RCC 7860 (cell line): Measurements from ENCODE around the gene CDKN1B.
A peak's percentile ranks its signal among the peaks of the same experiment; 100 is the strongest.
"Not testable (repeated sequence)": the region's sequence is repeated elsewhere in the genome, so short reads cannot be mapped to it uniquely, and the experiment has no call there.

Experiments
- DNase-seq: peaks from one replicate; pipeline ENCODE4 v3.0.0-alpha.2; 2015; ENCODE audit warnings: low spot score
- FAIRE-seq: peaks from 2 replicates; lab custom pipeline; 2012; peaks lifted over from hg19 to GRCh38; lab: Jason Lieb, UNC

CDKN1B gene

GRCh38 chr12:12723681-12724420 is 6.7 kb downstream of the CDKN1B start:
- FAIRE-seq: no peak
- DNase-seq: no peak

DNA sequence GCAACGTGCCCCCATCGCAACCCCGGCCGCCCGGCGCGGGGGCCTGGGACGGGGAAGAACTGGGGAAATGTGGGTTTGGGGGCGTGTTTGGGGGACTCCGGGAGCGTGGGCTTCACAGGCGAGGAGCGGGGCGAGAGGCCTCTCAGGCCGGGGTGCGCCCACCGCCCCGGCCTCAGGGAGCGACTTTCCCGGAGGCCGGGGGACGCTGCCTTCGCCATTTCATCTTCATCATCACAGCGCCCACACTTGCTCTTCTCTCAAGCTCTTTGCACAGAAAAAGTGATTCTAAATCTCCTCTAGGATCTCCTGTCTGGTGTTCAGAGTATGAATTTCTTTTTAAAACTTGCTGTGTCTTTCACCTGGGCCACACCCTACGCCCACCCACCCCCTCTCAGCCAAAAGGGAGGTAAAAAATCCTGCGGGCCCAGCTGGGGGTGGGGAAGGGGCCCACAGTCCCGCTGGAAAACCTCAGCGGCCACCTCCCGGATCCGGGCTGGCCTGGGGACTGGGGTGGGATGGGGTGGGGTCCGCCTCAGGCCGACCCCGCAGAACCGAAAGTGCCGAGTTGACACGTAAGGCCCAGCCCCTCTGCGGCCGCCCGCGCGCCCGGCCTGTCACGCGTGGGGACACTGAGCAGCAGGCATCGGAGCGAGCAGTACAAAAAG is 7.4 kb downstream of the CDKN1B start:
- DNase-seq (no peak), FAIRE-seq (no peak)

DNA sequence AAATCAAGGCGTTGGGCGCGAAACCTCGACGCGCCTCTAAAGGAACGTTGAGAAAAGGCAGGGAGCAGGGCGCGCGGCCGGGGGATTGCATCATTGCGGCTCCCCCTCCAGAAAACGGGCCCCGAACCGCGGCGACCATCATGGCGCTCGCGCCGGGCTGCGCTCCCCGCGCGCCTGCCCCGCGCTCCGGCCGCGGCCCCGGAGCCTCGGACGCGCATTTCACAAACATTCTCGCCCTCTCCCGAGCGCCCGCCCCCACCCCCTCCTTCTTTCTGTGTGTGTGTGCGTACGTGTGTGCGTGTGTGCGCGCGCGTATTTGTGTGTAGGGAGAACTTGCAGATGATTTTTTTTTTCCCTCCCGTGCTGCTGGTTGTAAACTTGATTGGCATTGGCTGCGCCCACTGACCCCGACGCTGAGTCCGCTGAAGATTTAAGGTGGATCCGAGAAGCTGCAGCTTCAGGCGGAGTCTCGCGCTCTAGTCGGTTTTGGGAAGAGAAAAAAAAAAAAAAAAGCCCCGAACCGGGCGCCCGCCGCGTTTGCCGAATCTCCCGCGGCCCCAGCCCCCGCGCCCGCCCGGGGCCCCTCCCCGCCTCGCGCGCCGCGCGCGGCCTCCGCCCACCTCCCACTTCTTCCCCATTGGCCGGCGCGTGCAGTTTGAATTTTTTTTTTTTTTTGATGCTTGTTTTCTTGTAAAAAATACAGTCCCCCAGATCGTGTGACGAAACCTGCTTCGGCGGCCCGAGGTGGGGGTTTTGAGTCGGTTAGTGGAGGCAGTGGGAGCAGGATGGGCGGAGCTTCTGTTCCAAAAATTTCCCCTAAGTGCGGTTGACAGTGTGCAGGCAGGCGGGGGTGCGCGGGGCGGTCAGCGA is 8.2 kb downstream of the CDKN1B start:
- peak; percentile 94 for DNase-seq
- FAIRE-seq: peak; percentile 27

- DNase-seq: no peak
- no peak for FAIRE-seq
Measured at GRCh38 chr12:12725956-12726554, 8.9 kb downstream of the CDKN1B start.

- FAIRE-seq: peak; percentile 80
Measured at GRCh38 chr12:12726555-12727093, 9.5 kb downstream of the CDKN1B start.

DNA sequence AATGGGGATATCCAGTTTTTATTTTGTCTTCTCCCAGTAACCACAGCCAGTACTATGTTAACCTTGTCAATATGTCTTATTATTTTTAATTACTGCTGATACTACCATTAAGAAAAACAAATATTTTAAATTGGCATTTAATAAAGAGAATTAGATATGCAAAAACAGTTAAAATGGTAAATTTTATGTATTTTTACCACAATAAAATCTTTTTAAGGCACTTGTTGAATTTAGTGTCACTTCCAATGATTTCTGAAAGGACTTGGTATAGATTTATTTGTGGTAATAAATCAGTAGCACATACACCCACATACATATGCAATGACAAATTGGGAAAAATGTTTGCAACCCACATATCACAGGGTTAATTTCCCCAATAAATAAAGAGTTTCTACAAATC is 14.0 kb downstream of the CDKN1B start:
- DNase-seq (no peak), FAIRE-seq (no peak)

More at GRCh38 chr12:12726555-12727093, 9.5 kb downstream of the CDKN1B start:
- peak; percentile 69 for DNase-seq

GRCh38 chr12:12731785-12732184 is 14.6 kb downstream of the CDKN1B start:
- no peak for DNase-seq
- FAIRE-seq: no peak

GRCh38 chr12:12733118-12733517 is 15.9 kb downstream of the CDKN1B start:
- no peak for FAIRE-seq
- DNase-seq: no peak

GRCh38 chr12:12734054-12734453 is 16.9 kb downstream of the CDKN1B start:
- FAIRE-seq: no peak
- no peak for DNase-seq

DNA sequence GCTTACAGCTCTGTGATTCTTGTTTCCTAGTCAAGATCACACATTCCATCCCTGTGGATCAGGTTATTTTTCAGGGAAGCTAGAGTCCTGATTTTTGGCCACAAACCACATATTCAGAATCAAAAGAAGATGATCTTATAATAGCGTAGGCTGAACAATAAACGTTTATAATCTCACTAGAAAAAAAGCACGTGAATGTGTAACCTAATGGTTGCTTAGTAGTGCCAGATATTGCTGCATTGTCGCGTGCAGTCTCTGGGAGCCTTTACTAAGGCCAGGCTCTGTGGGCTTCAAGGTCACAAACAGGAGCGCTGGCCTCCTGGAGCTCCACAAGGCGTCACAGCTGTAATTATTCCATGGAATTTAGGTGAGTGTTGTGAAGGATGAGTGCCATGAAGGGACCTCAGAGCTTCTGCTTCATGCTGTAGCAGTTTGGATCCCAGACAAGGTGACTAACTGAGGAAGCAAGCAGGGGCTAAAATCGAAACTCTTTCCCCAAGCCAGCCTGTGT is 17.4 kb downstream of the CDKN1B start:
- FAIRE-seq: no peak
- peak; percentile 7 for DNase-seq

DNA sequence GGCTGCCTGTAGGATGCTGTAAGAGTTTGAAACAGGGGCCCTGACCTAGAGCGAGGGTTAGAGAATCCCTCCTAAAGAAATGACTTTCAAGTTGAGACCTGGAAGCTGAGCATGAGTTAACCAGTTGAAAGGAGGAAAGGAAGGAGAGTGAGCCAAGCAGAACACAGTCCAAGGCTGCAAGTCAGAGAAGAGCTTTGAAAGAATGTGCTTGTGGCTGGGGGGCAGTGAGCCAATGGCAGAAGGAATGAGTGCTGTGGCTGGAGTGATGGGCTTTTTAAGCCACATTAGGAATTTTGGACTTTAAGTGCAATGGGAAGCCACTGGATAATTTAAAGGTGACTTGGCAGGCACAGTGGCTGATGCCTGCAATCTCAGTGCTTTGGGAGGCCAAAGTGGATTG is 18.1 kb downstream of the CDKN1B start:
- peak; percentile 61 for DNase-seq
- no peak for FAIRE-seq

DNA sequence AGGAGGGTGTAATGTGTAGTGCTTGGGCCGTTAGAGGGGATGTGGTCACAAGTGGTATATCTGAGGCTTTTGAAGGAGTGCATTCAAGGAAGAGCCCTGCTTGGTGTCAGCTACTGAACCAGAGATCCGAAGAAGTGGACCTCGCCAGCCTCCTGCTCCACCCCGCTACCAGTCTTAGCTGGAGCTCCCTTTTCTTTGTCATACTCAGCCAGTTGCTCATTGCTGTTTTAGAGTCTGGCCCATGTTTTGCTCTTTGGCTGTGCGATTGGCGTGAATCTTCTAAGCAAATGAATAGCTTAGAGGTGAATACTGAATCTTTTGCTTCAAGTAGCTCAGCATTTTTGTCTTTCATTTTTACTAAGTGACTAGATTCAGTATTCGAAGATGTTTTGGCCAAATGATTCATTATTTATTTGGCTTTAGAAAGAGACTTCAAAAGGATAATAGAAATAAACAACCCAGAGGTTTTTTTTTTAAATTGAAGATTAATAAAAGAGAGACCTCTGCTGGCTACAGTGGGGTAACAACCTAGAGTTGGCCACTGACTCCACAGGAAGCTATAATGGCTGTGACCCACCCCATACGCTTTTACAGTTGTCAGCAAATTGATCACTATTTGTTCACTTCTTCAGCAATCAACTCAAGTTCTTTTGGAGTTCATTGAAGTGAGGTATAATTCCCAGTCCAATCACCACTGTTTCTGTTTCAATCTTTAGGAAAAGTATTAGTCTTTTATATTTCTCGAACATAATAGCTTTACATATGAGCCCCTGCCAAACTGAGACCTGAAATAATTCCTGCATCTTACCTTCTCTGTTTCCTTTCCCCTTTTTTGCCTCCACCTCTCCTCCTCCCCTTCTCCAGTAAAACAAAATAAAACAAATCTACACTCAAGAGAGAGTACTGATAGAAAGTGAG is 19.9 kb downstream of the CDKN1B start:
- peak; percentile 69 for FAIRE-seq
- no peak for DNase-seq

- DNase-seq, FAIRE-seq: not testable (repeated sequence)
Measured at GRCh38 chr12:12738152-12738551, 21.0 kb downstream of the CDKN1B start.

DNA sequence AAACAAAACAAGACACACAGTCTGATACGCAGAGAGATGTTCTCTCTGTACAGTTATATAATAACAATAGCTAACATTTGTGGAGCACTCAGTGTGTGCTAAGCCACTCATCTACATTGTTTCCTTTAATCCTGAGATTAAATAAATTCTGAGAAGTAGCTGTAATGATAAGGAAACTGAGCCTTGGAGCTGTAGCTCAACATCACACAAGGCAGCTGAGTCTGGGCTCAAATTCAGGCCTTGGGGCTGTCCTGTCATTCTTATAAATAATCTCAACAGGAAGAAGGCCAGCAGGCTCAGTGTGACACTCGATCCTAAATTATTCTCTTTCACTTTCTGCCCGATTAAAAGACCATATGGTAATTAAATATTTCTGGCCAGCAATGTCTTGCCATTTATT is 24.5 kb downstream of the CDKN1B start:
- no peak for FAIRE-seq
- DNase-seq: no peak

DNA sequence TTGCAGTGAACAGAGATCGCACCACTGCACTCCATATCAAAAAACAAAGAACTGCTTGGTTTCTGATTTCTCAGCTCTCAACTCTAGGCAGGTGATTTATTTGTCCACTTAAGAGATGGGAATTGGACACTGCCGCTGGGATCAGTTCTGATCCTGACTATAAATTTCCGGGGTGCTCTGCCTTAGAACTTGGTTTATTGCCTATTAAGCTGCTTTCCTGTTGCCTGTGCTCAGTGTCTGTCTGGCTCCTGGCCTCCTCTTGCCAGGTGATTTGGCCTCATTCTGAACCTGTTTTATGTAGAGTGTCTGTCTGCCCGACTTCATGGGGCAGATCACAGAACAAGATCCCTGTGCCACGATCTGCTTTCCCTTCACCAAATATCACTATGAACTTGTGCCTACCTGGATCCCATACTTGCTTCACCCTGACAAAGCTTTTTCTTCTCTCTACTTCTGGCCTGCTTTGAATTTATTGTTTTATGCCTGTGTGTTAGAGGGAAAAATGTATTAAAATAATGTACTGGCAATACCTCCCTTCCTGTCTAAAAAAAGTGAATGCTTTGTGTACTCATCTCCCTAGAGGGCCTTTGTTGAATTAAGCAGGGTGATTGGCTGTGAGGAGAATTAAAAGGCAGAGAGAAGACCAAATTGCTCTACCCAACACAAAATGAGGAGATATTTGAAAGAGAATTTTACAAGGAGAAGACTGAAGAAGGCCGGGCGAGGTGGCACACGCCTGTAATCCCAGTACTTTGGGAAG is 27.6 kb downstream of the CDKN1B start:
- FAIRE-seq: no peak

GRCh38 chr12:12745576-12746211 is 28.5 kb downstream of the CDKN1B start:
- FAIRE-seq (no peak), DNase-seq (no peak)

More for the DNA sequence above, 27.6 kb downstream of the CDKN1B start:
- DNase-seq: no peak

DNA sequence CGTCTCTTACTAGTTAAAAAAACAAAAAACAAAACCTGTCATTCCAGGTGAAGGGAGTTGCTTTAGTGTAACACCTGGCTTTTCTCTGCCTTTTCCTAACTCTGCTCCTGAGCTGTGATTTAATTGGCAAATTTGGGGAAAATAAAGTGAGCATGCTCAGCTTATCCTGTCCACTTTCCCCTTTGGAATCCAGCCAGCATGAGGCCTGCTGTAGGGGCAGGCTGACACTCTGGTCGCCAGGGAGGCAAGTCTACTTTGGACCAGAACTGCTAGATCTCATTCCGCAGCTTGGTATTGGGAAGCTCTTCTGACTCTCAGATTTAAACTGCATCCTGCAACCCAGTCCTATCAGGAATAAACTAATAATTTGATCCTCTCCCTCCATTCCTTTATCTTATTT is 30.1 kb downstream of the CDKN1B start:
- FAIRE-seq (no peak), DNase-seq (no peak)

DNA sequence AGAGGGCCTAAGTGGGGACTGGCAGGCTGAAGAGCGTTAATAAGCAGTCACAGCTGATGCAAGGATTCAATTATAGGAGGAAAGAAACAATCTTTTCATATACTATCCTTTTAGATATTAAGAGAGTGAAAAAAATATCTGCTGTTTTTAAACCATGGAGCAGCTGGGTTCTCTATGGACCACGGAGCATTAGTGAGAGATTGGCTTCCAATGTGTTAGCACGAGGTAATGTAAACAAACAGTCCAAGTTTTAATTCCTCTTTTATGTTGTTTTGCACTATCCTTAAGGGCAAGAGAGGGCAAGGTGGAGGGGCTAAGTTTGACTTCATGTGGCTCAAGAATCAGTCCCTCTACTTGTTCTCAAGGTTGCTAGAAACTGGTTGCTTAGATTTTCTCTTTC is 30.9 kb downstream of the CDKN1B start:
- FAIRE-seq: no peak
- no peak for DNase-seq
